ENCODE results near the gene NPW. TPM values are rescaled to one million over a fixed set of nuclear protein-coding genes. Genes with fewer than 3 reads are reported as not detected.

The NPW gene
- total and polyA plus RNA-seq, 4 experiments from 2014 or later, result not detected

- Histone ChIP-seq H3K27me3 (ENCODE audit: insufficient read depth, low read length) (no peaks in the 10 kb centered on the region), H3K4me3 (ENCODE audit: low read length in 2 of 2) (no peak overlapping the region), H3K4me1 (ENCODE audit: insufficient read depth, low read length) (no peaks in the 10 kb centered on the region), H3K36me3 (ENCODE audit: insufficient read depth, low read length) (no peaks in the 10 kb centered on the region), H3K27ac (ENCODE audit: low read depth, low read length) (no peak overlapping the region), H3K9me3 (ENCODE audit: control insufficient read depth in 1 of 2, low read length in 2 of 2) (no peaks in the 10 kb centered on the region)
- Mint-ChIP-seq H3K4me1 (peaks cover 0 to 1% (median 0%) of the 10 kb centered on the region in 4 donors), H3K9me3 (no peaks in the 10 kb centered on the region), H3K4me3 (no peak overlapping the region), H3K36me3 (no peaks in the 10 kb centered on the region), H3K27me3 (no peaks in the 10 kb centered on the region), H3K27ac (no peak overlapping the region)
- POLR2A ChIA-PET (ENCODE audit: partially characterized antibody), result interaction anchor here (0.7 to 1.2 kb wide), 2 partner anchors 114 to 544 kb away, joined by 3 read pairs; partner anchors contain the start of gene TRAF7
- CTCF ChIA-PET (ENCODE audit: partially characterized antibody), result interaction anchor here (1.5 kb wide), 1 partner anchor 99 kb away, joined by 5 read pairs; no protein-coding TSS in a partner anchor
- intact Hi-C loops (cut with micrococcal nuclease), result no loop called here
- DNase-seq, result no peak
These were observed 21.4 kb downstream of the NPW start for GRCh38 chr16:2040787-2041522.

GRCh38 chr16:2042171-2042985, 22.8 kb downstream of the NPW start:
- no peaks in the 10 kb centered on the region for H3K27me3 ChIP-seq (ENCODE audit: insufficient read depth, low read length)
- H3K36me3 Mint-ChIP-seq, result peaks cover 0 to 2% of the 10 kb centered on the region in 2 donors
- H3K4me3 ChIP-seq (ENCODE audit: low read length in 2 of 2), result no peak overlapping the region
- H3K4me3 Mint-ChIP-seq, result no peak overlapping the region
- no peaks in the 10 kb centered on the region for H3K36me3 ChIP-seq (ENCODE audit: insufficient read depth, low read length)
- peaks cover 5 to 13% (median 9%) of the 10 kb centered on the region in 4 donors for H3K4me1 Mint-ChIP-seq
- intact Hi-C loops (cut with micrococcal nuclease), result no loop called here
- no peaks in the 10 kb centered on the region for H3K9me3 ChIP-seq (ENCODE audit: control insufficient read depth in 1 of 2, low read length in 2 of 2)
- H3K27ac ChIP-seq (ENCODE audit: low read depth, low read length), result no peak overlapping the region
- no peak for DNase-seq
- no peaks in the 10 kb centered on the region for H3K27me3 Mint-ChIP-seq
- POLR2A ChIA-PET (ENCODE audit: partially characterized antibody), result interaction anchor here (1.2 kb wide), 1 partner anchor 113 kb away, joined by 3 read pairs; the partner anchor contains the start of gene TRAF7
- CTCF ChIA-PET (ENCODE audit: partially characterized antibody), result interaction anchor here (1.5 kb wide), 1 partner anchor 98 kb away, joined by 5 read pairs; no protein-coding TSS in a partner anchor
- H3K27ac Mint-ChIP-seq, result no peak overlapping the region
- peaks cover 13% of the 10 kb centered on the region for H3K4me1 ChIP-seq (ENCODE audit: insufficient read depth, low read length)
- no peaks in the 10 kb centered on the region for H3K9me3 Mint-ChIP-seq

DNA sequence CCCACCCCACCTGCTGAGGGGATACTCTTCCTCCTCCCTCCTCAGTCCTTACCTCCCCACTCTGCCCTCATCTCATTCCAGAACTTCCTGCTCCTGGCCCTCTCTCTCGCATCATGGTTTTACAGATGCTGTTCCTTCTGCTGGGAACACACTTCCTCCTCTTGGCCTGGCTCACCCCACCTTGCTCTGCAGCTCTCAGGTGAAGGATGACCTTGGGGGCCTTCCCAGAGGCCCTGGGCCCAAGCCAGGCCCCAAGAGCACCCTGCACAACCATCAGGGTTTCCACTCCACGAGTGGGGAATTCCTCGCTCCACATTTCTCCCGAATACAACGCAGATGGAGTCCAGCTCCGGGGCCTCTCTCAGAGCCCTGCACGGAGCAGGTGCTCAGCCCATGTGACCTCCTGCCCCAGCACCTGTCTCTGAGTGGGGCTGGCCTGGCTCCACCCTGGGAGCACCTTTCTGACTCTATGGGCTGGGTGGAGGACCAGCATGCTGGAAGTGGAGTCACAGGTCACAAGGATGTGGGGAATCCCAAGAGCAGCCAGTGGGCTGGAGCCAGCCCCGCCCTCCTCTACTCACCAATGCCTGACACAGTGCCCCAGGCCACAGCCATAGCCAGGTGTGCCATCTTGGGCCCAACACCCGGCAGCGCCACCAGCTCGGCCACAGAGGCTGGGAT, 23.5 kb downstream of the NPW start:
- Histone ChIP-seq H3K4me1 (ENCODE audit: insufficient read depth, low read length) (peaks cover 13% of the 10 kb centered on the region), H3K4me3 (ENCODE audit: low read length in 2 of 2) (no peak overlapping the region), H3K27me3 (ENCODE audit: insufficient read depth, low read length) (no peaks in the 10 kb centered on the region), H3K36me3 (ENCODE audit: insufficient read depth, low read length) (no peaks in the 10 kb centered on the region), H3K9me3 (ENCODE audit: control insufficient read depth in 1 of 2, low read length in 2 of 2) (no peaks in the 10 kb centered on the region), H3K27ac (ENCODE audit: low read depth, low read length) (no peak overlapping the region)
- ChIA-PET POLR2A (ENCODE audit: partially characterized antibody) (no interaction called here), CTCF (ENCODE audit: partially characterized antibody) (no interaction called here)
- no peak overlapping the region for H3K4me3 Mint-ChIP-seq
- no peak overlapping the region for H3K27ac Mint-ChIP-seq
- peaks cover 5 to 14% (median 10%) of the 10 kb centered on the region in 4 donors for H3K4me1 Mint-ChIP-seq
- H3K9me3 Mint-ChIP-seq, result no peaks in the 10 kb centered on the region
- no peak for DNase-seq
- intact Hi-C loops (cut with micrococcal nuclease), result no loop called here
- H3K27me3 Mint-ChIP-seq, result no peaks in the 10 kb centered on the region
- peaks cover 0 to 2% of the 10 kb centered on the region in 2 donors for H3K36me3 Mint-ChIP-seq

DNA sequence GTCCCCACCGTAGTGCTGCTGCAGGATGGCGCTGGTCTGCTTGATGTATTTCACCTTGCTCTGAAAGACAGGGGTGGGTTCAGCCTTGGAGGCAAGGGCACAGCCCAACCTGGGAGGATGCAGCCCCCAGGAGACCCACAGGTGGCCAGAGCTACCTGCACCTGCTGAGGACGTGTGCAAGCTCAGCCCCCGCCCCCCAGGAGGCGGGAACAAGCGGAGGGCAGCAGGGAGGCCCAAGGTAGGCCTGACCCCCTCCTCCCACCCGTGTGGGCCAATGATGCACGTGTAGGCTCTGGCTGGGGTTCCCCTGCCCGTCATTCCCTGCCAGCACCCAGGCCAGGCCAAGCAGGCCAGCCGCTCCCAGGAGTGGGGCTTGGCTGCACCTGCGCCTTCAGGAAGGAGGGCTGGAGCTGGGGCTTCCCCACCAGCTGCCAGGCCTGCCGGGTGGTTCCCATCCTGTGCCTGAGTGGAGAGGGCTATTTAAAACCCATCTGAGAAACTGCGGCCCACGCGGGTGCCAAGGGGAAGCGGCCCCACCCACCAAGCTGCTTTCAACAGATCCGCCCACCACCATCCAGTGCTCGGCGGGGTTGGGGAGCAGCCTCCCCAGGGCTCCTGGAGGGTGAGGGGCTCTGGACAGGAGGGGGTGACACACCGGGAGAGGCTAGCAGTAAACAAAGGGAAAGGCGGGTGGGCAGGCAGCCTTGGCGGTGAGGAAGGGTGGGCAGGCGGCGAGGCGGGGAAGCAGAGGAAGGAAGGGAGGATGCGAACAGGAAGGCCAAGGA, 24.3 kb downstream of the NPW start:
- H3K4me3 ChIP-seq (ENCODE audit: low read length in 2 of 2), result no peak overlapping the region
- H3K36me3 Mint-ChIP-seq, result peaks cover 0 to 5% of the 10 kb centered on the region in 2 donors

GRCh38 chr16:2044541-2044940, 25.0 kb downstream of the NPW start:
- CTCF ChIA-PET (ENCODE audit: partially characterized antibody), result no interaction called here

More for the DNA sequence above, 24.3 kb downstream of the NPW start:
- H3K9me3 Mint-ChIP-seq, result no peaks in the 10 kb centered on the region
- Histone ChIP-seq H3K36me3 (ENCODE audit: insufficient read depth, low read length) (no peaks in the 10 kb centered on the region), H3K9me3 (ENCODE audit: control insufficient read depth in 1 of 2, low read length in 2 of 2) (no peaks in the 10 kb centered on the region), H3K27me3 (ENCODE audit: insufficient read depth, low read length) (no peaks in the 10 kb centered on the region), H3K4me1 (ENCODE audit: insufficient read depth, low read length) (peaks cover 19% of the 10 kb centered on the region), H3K27ac (ENCODE audit: low read depth, low read length) (no peak overlapping the region)
- H3K4me3 Mint-ChIP-seq, result no peak overlapping the region
- intact Hi-C loops (cut with micrococcal nuclease), result no loop called here
- peaks cover 11 to 21% (median 16%) of the 10 kb centered on the region in 4 donors for H3K4me1 Mint-ChIP-seq
- no peak overlapping the region for H3K27ac Mint-ChIP-seq
- CTCF ChIA-PET (ENCODE audit: partially characterized antibody), result no interaction called here
- POLR2A ChIA-PET (ENCODE audit: partially characterized antibody), result no interaction called here
- H3K27me3 Mint-ChIP-seq, result no peaks in the 10 kb centered on the region
- no peak for DNase-seq

DNA sequence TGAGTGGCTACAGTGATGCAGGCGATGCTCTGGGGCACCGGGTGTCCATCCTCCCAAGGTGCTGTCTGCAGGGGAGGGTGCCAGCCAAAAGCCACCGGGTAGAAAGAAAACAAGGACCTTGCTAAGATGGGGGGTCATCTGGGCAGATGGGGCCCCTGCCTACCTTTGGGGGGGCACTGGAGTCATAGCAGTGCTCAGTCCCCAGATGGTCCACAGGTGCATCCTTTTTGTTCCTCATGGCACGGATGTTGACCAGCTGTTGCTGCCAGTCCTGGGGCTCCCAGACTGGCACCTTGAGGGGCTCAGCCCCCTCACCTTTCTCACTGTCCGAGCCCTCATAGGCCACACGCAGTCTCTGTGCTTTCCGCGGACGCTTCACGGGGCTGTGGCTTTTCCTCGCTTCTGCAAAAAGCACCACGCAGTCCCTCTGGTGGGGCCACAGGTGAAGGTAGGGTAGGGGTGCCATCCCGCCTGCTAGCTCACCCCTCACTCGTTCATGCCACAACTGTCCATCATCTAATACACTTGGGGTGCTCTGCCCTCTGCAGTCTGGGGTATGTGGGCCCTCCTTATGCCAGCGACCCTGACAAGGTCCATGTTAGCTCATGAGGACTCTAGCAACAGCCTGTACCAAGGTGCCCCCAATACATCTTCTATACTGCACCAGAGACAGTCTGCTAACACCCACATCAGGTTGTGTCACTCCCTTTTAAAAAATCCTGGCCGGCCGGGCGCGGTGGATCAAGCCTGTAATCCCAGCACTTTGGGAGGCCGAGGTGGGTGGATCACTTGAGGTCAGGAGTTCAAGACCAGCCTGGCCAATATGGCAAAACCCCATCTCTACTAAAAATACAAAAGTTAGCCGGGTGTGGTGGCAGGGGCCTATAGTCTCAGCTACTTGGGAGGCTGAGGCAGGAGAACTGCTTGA, 26.6 kb downstream of the NPW start:
- H3K27me3 Mint-ChIP-seq, result no peaks in the 10 kb centered on the region
- Histone ChIP-seq H3K4me1 (ENCODE audit: insufficient read depth, low read length) (peaks cover 24% of the 10 kb centered on the region), H3K9me3 (ENCODE audit: control insufficient read depth in 1 of 2, low read length in 2 of 2) (no peaks in the 10 kb centered on the region), H3K4me3 (ENCODE audit: low read length in 2 of 2) (no peak overlapping the region), H3K36me3 (ENCODE audit: insufficient read depth, low read length) (peaks cover 4% of the 10 kb centered on the region), H3K27me3 (ENCODE audit: insufficient read depth, low read length) (no peaks in the 10 kb centered on the region), H3K27ac (ENCODE audit: low read depth, low read length) (no peak overlapping the region)
- ChIA-PET POLR2A (ENCODE audit: partially characterized antibody) (interaction anchor here (1.1 to 3.5 kb wide), 3 partner anchors 19 to 109 kb away, joined by 5 to 38 read pairs (median 12); partner anchors contain the start of genes RPS2 and TRAF7), CTCF (ENCODE audit: partially characterized antibody) (interaction anchor here (0.5 to 1.2 kb wide), 2 partner anchors 24 to 94 kb away, joined by 4 to 5 read pairs; no protein-coding TSS in a partner anchor)
- H3K4me3 Mint-ChIP-seq, result peak overlapping the region; percentile 12 to 96 (median 93)
- H3K9me3 Mint-ChIP-seq, result no peaks in the 10 kb centered on the region
- peaks cover 11 to 27% (median 17%) of the 10 kb centered on the region in 4 donors for H3K4me1 Mint-ChIP-seq
- peaks cover 0 to 5% of the 10 kb centered on the region in 2 donors for H3K36me3 Mint-ChIP-seq
- no peak for DNase-seq
- intact Hi-C loops (cut with micrococcal nuclease), result loop anchor here (2.0 to 5.0 kb wide), 2 partner anchors 23 to 39 kb away; partner anchors contain the start of gene ZNF598
- H3K27ac Mint-ChIP-seq, result peak overlapping the region in 1 of 7 donors; percentile 58

More at GRCh38 chr16:2044541-2044940, 25.0 kb downstream of the NPW start:
- Histone ChIP-seq H3K4me1 (ENCODE audit: insufficient read depth, low read length) (peaks cover 24% of the 10 kb centered on the region), H3K4me3 (ENCODE audit: low read length in 2 of 2) (no peak overlapping the region), H3K27ac (ENCODE audit: low read depth, low read length) (no peak overlapping the region), H3K9me3 (ENCODE audit: control insufficient read depth in 1 of 2, low read length in 2 of 2) (no peaks in the 10 kb centered on the region), H3K36me3 (ENCODE audit: insufficient read depth, low read length) (no peaks in the 10 kb centered on the region), H3K27me3 (ENCODE audit: insufficient read depth, low read length) (no peaks in the 10 kb centered on the region)
- H3K36me3 Mint-ChIP-seq, result peaks cover 0 to 5% of the 10 kb centered on the region in 2 donors
- intact Hi-C loops (cut with micrococcal nuclease), result no loop called here
- no peak overlapping the region for H3K4me3 Mint-ChIP-seq
- no peaks in the 10 kb centered on the region for H3K9me3 Mint-ChIP-seq
- no peak for DNase-seq
- H3K27ac Mint-ChIP-seq, result no peak overlapping the region
- peaks cover 11 to 27% (median 17%) of the 10 kb centered on the region in 4 donors for H3K4me1 Mint-ChIP-seq
- POLR2A ChIA-PET (ENCODE audit: partially characterized antibody), result no interaction called here
- H3K27me3 Mint-ChIP-seq, result no peaks in the 10 kb centered on the region
